Thoracic aorta (tissue), 2 donors: ENCODE data around the gene DNAH17. TPM values are rescaled to one million over a fixed set of nuclear protein-coding genes. Genes with fewer than 3 reads are reported as not detected.

Experiments used
- ATAC-seq: fragments of 150-250 bp; one replicate; pipeline ENCODE4 v1.8.0; 2017; ENCODE audit warnings: low read depth; ENCODE audit not compliant: insufficient number of reproducible peaks, low FRiP score
- DNase-seq: peaks from one replicate; pipeline ENCODE4 v3.0.0-alpha.2; 2020; ENCODE audit warnings: low spot score
- H3K27ac ChIP-seq, 2 donors: fragments of 200-600 bp; sonication (generic); 1 replicate in 1 of 2; 2 replicates in 1 of 2; pipeline ENCODE4 v1.5.1; 2016; ENCODE audit warnings: mild to moderate bottlenecking in 2 of 2, moderate library complexity in 2 of 2
- H3K27me3 ChIP-seq: fragments of 200-600 bp; sonication (generic); replicated peaks from 2 replicates; pipeline ENCODE4 v1.6.0; 2016; ENCODE audit warnings: mild to moderate bottlenecking; ENCODE audit not compliant: insufficient read depth
- H3K36me3 ChIP-seq: fragments of 200-600 bp; sonication (generic); one replicate; pipeline ENCODE4 v1.5.1; 2016
- H3K4me1 ChIP-seq, 2 donors: fragments of 200-600 bp; sonication (generic); 1 replicate in 1 of 2; 2 replicates in 1 of 2; pipeline versions ENCODE4 v1.5.1 to v1.6.0; 2016; ENCODE audit warnings: low read depth in 2 of 2, mild to moderate bottlenecking in 1 of 2; ENCODE audit not compliant: control insufficient read depth in 1 of 2
- H3K4me3 ChIP-seq: fragments of 200-600 bp; sonication (generic); 2 replicates; pipeline ENCODE4 v1.5.1; 2016; ENCODE audit warnings: mild to moderate bottlenecking
- H3K9me3 ChIP-seq: fragments of 200-600 bp; sonication (generic); 2 replicates; pipeline ENCODE4 v1.5.1; 2016
- total RNA-seq, 2 donors: library from RNA; depleted of rRNA; stranded (reverse); fragments of >200 nt; gene quantifications; one replicate each; pipeline versions ENCODE4 v1.1.0 to v1.2.3, GENCODE V29; 2016
- TF ChIP-seq, protein P1 (sequence below): fragments of 200-600 bp; sonication (generic); IDR thresholded peaks from one replicate; pipeline ENCODE4 v1.5.1; 2019; ENCODE audit warnings: antibody characterized with exemption

The DNAH17 gene
- total RNA-seq, 2 donors from 2014 or later: 0.14 TPM

DNA sequence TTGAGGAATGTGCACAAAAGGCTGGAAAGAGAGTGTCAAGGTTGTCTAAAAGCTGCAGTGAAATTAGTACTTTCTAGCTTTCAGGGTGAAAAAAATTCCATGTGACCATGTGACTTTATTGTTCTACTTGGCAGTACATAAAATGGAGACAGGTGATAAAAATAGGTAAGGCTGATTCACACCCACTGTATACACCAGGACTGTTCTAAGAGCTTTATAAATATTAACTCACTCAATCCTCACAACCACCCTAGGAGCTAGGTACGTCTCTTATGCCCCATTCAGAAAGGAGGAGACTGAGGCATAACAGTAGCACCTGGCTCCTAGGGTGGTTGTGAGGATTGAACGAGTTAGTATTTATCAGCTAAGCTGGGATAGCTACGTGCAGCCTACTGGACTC lies 28.2 kb upstream of the DNAH17 start:
- H3K9me3 ChIP-seq: no peaks in the 10 kb centered on the region
- ATAC-seq: no peak
- TF ChIP-seq, protein P1, sequence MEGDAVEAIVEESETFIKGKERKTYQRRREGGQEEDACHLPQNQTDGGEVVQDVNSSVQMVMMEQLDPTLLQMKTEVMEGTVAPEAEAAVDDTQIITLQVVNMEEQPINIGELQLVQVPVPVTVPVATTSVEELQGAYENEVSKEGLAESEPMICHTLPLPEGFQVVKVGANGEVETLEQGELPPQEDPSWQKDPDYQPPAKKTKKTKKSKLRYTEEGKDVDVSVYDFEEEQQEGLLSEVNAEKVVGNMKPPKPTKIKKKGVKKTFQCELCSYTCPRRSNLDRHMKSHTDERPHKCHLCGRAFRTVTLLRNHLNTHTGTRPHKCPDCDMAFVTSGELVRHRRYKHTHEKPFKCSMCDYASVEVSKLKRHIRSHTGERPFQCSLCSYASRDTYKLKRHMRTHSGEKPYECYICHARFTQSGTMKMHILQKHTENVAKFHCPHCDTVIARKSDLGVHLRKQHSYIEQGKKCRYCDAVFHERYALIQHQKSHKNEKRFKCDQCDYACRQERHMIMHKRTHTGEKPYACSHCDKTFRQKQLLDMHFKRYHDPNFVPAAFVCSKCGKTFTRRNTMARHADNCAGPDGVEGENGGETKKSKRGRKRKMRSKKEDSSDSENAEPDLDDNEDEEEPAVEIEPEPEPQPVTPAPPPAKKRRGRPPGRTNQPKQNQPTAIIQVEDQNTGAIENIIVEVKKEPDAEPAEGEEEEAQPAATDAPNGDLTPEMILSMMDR: no peak
- no peaks in the 10 kb centered on the region for H3K27me3 ChIP-seq
- H3K27ac ChIP-seq: no peak overlapping the region
- DNase-seq: no peak
- H3K4me3 ChIP-seq: no peak overlapping the region
- peaks cover 10 to 17% of the 10 kb centered on the region in 2 donors for H3K4me1 ChIP-seq
- H3K36me3 ChIP-seq: no peaks in the 10 kb centered on the region

DNA sequence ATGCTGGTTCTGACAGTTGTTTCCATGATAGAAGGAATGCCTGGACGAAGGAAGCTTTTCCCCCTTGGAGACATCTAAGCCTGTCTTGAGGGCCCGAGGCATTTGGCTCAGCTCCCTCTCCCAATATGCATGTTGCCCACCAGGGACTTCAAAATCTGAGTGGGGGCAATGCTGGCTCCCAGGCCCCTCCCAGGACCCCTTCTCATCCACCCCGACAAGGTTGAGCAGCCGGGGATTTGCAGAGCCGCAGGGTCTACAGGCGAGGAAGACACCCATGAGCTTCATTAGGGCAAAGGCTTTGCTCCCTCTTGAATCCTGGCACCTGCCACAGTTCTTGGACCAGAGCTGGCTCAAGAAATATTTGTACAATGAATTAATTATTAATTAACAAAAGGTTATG lies 25.1 kb upstream of the DNAH17 start:
- Histone ChIP-seq H3K27me3 (no peaks in the 10 kb centered on the region), H3K27ac (no peak overlapping the region), H3K4me1 (peaks cover 0 to 7% of the 10 kb centered on the region in 2 donors), H3K9me3 (no peaks in the 10 kb centered on the region), H3K4me3 (no peak overlapping the region), H3K36me3 (no peaks in the 10 kb centered on the region)
- ATAC-seq (no peak), DNase-seq (no peak)
- TF ChIP-seq, protein P1: no peak

DNA sequence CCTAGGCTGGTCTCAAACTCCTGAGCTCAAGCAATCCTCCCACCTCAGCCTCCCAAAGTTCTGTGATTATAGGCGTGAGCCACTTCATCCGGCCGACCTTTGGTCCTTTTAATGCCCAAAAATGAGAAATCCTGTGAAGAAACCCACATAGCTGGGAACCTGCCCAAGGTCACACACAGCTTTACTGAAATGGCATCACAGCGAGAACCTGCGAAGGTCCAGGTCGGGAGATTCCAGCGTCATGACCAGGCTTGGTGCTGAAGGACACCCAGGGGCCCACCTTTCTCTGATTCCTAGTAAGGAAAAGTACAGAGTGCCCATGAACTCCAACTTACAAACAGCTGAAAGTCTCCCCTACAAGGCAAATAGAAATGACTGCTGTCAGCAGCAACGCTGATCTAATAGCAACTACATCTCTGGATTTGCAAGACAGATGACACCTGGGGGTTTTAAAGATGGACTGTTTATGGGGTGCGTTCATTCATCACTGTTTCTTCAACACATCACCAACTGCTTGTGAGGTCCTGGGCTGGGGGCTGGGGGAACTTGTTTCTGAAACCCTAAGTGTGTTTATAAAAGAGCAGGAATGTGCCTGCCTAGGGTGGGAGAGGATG lies 24.5 kb upstream of the DNAH17 start:
- peaks cover 0 to 7% of the 10 kb centered on the region in 2 donors for H3K4me1 ChIP-seq

DNA sequence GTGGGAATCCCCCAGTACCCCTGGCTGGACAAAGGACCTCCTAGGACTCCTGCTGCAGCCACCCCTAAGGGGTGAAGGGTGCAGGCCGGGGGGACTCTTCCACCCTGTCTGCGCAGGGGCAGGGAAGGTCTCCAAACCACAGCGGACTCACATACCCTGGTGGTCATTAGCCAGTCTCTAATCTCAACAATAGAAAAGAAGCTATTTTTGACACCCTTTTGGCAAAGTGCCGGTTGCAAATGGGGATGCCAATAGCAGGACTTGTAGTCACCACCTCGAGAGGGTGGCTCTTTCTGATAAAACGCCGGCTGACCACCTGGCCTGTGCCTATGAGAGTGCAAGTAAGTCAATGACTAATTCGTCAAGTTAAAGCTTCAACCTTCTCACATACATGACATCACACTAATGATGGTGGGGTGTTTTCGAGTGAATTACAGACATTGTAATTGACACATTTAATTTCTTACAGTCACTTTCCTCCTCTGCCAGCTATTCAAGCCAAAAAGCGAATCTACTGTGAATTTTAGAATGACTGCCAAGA lies 23.1 kb upstream of the DNAH17 start:
- Histone ChIP-seq H3K27me3 (no peaks in the 10 kb centered on the region), H3K4me3 (no peak overlapping the region), H3K36me3 (no peaks in the 10 kb centered on the region), H3K27ac (no peak overlapping the region), H3K4me1 (peaks cover 0 to 7% of the 10 kb centered on the region in 2 donors), H3K9me3 (no peaks in the 10 kb centered on the region)
- no peak for ATAC-seq
- TF ChIP-seq, protein P1: no peak
- DNase-seq: no peak

More for the DNA sequence above, 24.5 kb upstream of the DNAH17 start:
- Histone ChIP-seq H3K36me3 (no peaks in the 10 kb centered on the region), H3K4me3 (no peak overlapping the region), H3K9me3 (no peaks in the 10 kb centered on the region), H3K27me3 (no peaks in the 10 kb centered on the region), H3K27ac (no peak overlapping the region)
- TF ChIP-seq, protein P1: no peak
- ATAC-seq (no peak), DNase-seq (no peak)

DNA sequence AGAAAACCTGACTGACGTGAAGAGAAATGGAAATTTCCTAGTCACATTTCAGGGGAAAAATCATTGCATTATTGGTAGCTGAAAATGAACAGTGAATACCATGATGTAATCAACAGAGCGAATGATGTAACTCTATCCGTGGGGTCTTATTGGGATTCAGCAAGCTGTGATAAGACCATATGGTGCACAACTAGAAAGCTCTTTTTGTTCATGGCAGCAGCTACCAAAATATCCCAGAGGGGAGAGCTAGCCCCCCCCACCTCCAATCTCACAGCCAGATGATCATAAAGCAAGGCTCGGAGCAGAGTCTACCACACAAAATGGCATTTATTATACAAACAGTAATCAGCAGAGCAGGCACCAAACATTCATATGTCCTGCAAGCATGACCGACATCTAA lies 22.2 kb upstream of the DNAH17 start:
- H3K4me3 ChIP-seq: no peak overlapping the region
- no peak overlapping the region for H3K27ac ChIP-seq
- TF ChIP-seq, protein P1: no peak
- H3K9me3 ChIP-seq: no peaks in the 10 kb centered on the region
- ATAC-seq: no peak
- no peak for DNase-seq
- H3K36me3 ChIP-seq: no peaks in the 10 kb centered on the region
- no peaks in the 10 kb centered on the region for H3K27me3 ChIP-seq
- peaks cover 0 to 7% of the 10 kb centered on the region in 2 donors for H3K4me1 ChIP-seq
